Mesenchymal stem cell (in vitro differentiated cells and primary cell): ENCODE data around the gene BYSL. TPM values are rescaled to one million over a fixed set of nuclear protein-coding genes. Genes with fewer than 3 reads are reported as not detected.

Source experiments
- DNase-seq: peaks from one replicate; pipeline ENCODE4 v3.0.0-alpha.2; 2013
- H2AFZ ChIP-seq: one replicate; pipeline ENCODE4 v1.6.1; 2013; ENCODE audit warnings: low read depth, mild to moderate bottlenecking, control low read depth, inconsistent platforms, low read length, moderate library complexity
- H2AK5ac ChIP-seq: 2 replicates; pipeline ENCODE4 v1.6.1; 2013; ENCODE audit warnings: low read length, moderate library complexity, mild to moderate bottlenecking, inconsistent platforms; ENCODE audit not compliant: severe bottlenecking
- H2BK120ac ChIP-seq: one replicate; pipeline ENCODE4 v1.6.1; 2013; ENCODE audit warnings: low read depth, mild to moderate bottlenecking, inconsistent platforms, low read length, moderate library complexity
- H2BK12ac ChIP-seq, 2 experiments: one replicate each; pipeline ENCODE4 v1.6.1; 2013; ENCODE audit warnings: inconsistent platforms in 2 of 2, low read length in 2 of 2, mild to moderate bottlenecking in 2 of 2, moderate library complexity in 2 of 2, control low read depth in 1 of 2
- H2BK15ac ChIP-seq: one replicate; pipeline ENCODE4 v1.6.1; 2013; ENCODE audit warnings: mild to moderate bottlenecking, low read depth, inconsistent platforms; ENCODE audit not compliant: poor library complexity, severe bottlenecking
- H2BK5ac ChIP-seq: 2 replicates; pipeline ENCODE4 v1.6.1; 2013; ENCODE audit warnings: low read depth, mild to moderate bottlenecking, low read length, control low read depth, inconsistent platforms; ENCODE audit not compliant: poor library complexity, severe bottlenecking
- H3K14ac ChIP-seq, 2 experiments: one replicate each; pipeline ENCODE4 v1.6.1; 2013; ENCODE audit warnings: inconsistent platforms in 2 of 2, low read length in 2 of 2, control low read depth in 1 of 2, mild to moderate bottlenecking in 1 of 2, moderate library complexity in 1 of 2
- H3K18ac ChIP-seq, 2 experiments: one replicate each; pipeline ENCODE4 v1.6.1; 2013; ENCODE audit warnings: inconsistent platforms in 2 of 2, low read length in 2 of 2, control low read depth in 1 of 2, low read depth in 1 of 2, mild to moderate bottlenecking in 1 of 2
- H3K23ac ChIP-seq, 2 experiments: one replicate each; pipeline ENCODE4 v1.6.1; 2013; ENCODE audit warnings: inconsistent platforms in 2 of 2, low read length in 2 of 2, mild to moderate bottlenecking in 2 of 2, moderate library complexity in 2 of 2, control low read depth in 1 of 2
- H3K27ac ChIP-seq: 2 replicates; pipeline ENCODE4 v1.5.1; 2013; ENCODE audit warnings: mild to moderate bottlenecking, moderate library complexity, low read length, control low read depth, inconsistent platforms; ENCODE audit not compliant: poor library complexity, severe bottlenecking
- H3K27me3 ChIP-seq, 2 experiments: 2 replicates each; pipeline versions ENCODE4 v1.6.1 to v1.7.0; 2013; ENCODE audit warnings: low read length in 2 of 2, mild to moderate bottlenecking in 2 of 2, moderate library complexity in 2 of 2, control low read depth in 1 of 2, inconsistent platforms in 1 of 2; ENCODE audit not compliant: control insufficient read depth in 1 of 2, insufficient read depth in 1 of 2
- H3K36me3 ChIP-seq, 2 experiments: 2 replicates each; pipeline versions ENCODE4 v1.6.1 to v1.7.0; 2013; ENCODE audit warnings: low read length in 2 of 2, control low read depth in 1 of 2, inconsistent platforms in 1 of 2, low read depth in 1 of 2, mild to moderate bottlenecking in 1 of 2; ENCODE audit not compliant: insufficient read depth in 2 of 2, control insufficient read depth in 1 of 2
- H3K4ac ChIP-seq, 2 experiments: one replicate each; pipeline ENCODE4 v1.6.1; 2013; ENCODE audit warnings: inconsistent platforms in 2 of 2, low read length in 2 of 2, mild to moderate bottlenecking in 2 of 2, moderate library complexity in 2 of 2, control low read depth in 1 of 2, low read depth in 1 of 2
- H3K4me1 ChIP-seq: 2 replicates; pipeline ENCODE4 v1.6.1; 2013; ENCODE audit warnings: low read depth, low read length, control low read depth; ENCODE audit not compliant: control insufficient read depth, insufficient read depth
- H3K4me2 ChIP-seq: 2 replicates; pipeline ENCODE4 v1.6.1; 2013; ENCODE audit warnings: low read length, mild to moderate bottlenecking, inconsistent platforms; ENCODE audit not compliant: poor library complexity, severe bottlenecking
- H3K4me3 ChIP-seq, 2 experiments: 2 replicates each; pipeline versions ENCODE4 v1.5.1 to v1.7.0; 2013; ENCODE audit warnings: low read length in 2 of 2, mild to moderate bottlenecking in 2 of 2, control low read depth in 1 of 2, low read depth in 1 of 2; ENCODE audit not compliant: insufficient read depth in 1 of 2
- H3K79me1 ChIP-seq: replicated peaks from 2 replicates; pipeline ENCODE4 v1.6.1; 2013; ENCODE audit warnings: mild to moderate bottlenecking, control low read depth, low read length, inconsistent platforms; ENCODE audit not compliant: poor library complexity, severe bottlenecking
- H3K9ac ChIP-seq: 2 replicates; pipeline ENCODE4 v1.7.0; 2013; ENCODE audit warnings: mild to moderate bottlenecking, low read length, moderate library complexity
- H3K9me3 ChIP-seq: 2 replicates; pipeline ENCODE4 v1.7.0; 2013; ENCODE audit warnings: mild to moderate bottlenecking, low read length; ENCODE audit not compliant: control insufficient read depth
- H4K8ac ChIP-seq: one replicate; pipeline ENCODE4 v1.6.1; 2013; ENCODE audit warnings: inconsistent platforms, mild to moderate bottlenecking, low read length, moderate library complexity
- H4K91ac ChIP-seq: one replicate; pipeline ENCODE4 v1.6.1; 2013; ENCODE audit warnings: mild to moderate bottlenecking, low read length, inconsistent platforms
- WGBS: methylation state at CpG from one replicate; pipeline ENCODE4 v1.1.7; 2013; ENCODE audit warnings: mixed read lengths; 5-methylcytosine and 5-hydroxymethylcytosine counted together
- polyA plus RNA-seq, 2 experiments: library from polyadenylated mRNA; stranded (reverse); fragments of 200-250 nt; gene quantifications; one replicate each; pipeline ENCODE4 v1.2.3, GENCODE V29; 2013

Gene BYSL, protein sequence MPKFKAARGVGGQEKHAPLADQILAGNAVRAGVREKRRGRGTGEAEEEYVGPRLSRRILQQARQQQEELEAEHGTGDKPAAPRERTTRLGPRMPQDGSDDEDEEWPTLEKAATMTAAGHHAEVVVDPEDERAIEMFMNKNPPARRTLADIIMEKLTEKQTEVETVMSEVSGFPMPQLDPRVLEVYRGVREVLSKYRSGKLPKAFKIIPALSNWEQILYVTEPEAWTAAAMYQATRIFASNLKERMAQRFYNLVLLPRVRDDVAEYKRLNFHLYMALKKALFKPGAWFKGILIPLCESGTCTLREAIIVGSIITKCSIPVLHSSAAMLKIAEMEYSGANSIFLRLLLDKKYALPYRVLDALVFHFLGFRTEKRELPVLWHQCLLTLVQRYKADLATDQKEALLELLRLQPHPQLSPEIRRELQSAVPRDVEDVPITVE
- 11.3 TPM for polyA plus RNA-seq (2013, experiment 1 of 2)
- 11.6 TPM for polyA plus RNA-seq (2013, experiment 2 of 2)

DNA sequence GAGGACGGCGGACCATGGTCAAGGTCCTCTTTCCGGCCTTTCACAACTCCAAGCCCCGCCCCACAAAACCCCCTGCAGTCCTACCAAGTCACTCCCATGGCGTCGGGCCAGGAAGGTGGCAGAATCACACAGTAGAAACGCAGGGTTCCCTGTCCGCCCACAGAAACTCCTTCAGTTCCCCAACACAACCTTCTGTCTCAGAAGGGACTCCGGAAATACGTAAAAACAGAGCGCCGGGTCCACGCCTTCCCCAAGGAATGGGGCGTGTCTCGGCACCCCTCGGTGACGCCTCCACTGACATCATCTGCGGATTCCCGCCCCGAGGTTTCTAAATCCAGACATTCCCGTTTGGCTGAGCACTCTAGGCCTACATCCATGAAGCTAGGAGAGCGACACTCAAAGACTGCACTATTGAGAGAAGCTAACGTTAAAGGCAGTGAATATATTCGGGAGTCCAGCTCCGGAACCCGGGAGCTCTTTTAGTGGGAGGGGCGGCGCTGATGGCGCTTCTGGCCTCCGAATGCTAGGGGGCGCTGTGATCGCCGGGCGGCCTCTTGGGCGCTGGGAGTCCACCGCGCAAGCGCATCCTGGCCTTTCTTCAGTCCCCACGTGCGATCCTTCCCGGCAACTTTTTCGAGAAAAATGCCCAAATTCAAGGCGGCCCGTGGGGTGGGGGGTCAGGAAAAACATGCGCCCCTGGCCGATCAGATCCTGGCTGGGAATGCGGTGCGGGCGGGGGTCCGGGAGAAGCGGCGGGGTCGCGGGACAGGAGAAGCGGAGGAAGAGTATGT, at the start of gene BYSL, which contains the start of gene MED20:
Gene BYSL (plus strand): TSS at position 579 of the 791 bp plus-strand sequence. CDS start 64 bp downstream, at position 643.
Gene MED20 (minus strand): TSS at position 219 of the 791 bp plus-strand sequence. CDS start 121 bp downstream, at position 98.
- no peaks in the 10 kb centered on the region for H3K27me3 ChIP-seq
- peak within 1 kb of the TSS; percentile 94 for H3K9ac ChIP-seq
- H3K27ac ChIP-seq, result peak within 1 kb of the TSS; percentile 100
- H4K8ac ChIP-seq, result peak within 1 kb of the TSS; percentile 97
- peak within 1 kb of the TSS; percentile 92 for H3K4me2 ChIP-seq
- H3K14ac ChIP-seq, result peak within 1 kb of the TSS in 1 of 2 experiments; percentile 96
- H3K23ac ChIP-seq, result peak within 1 kb of the TSS in 1 of 2 experiments; percentile 68
- peak; percentile 97 for DNase-seq
- H2BK120ac ChIP-seq, result no peak within 1 kb of the TSS
- H3K4ac ChIP-seq, result peak within 1 kb of the TSS; percentile 46 to 96
- peak within 1 kb of the TSS; percentile 46 for H2BK5ac ChIP-seq
- H2AK5ac ChIP-seq, result no peak within 1 kb of the TSS
- H2BK12ac ChIP-seq, result no peak within 1 kb of the TSS
- peak within 1 kb of the TSS; percentile 80 to 86 for H3K4me3 ChIP-seq
- peaks cover 11% of the 10 kb centered on the region for H3K4me1 ChIP-seq
- H3K36me3 ChIP-seq, result peaks cover 6 to 21% of the 10 kb centered on the region in 2 experiments
- peak within 1 kb of the TSS; percentile 95 to 98 for H3K18ac ChIP-seq
- H3K79me1 ChIP-seq, result peaks cover 6% of the 10 kb centered on the region
- H2AFZ ChIP-seq, result peak within 1 kb of the TSS; percentile 83
- peak within 1 kb of the TSS; percentile 95 for H2BK15ac ChIP-seq
- H3K9me3 ChIP-seq, result no peaks in the 10 kb centered on the region
- under 1% methylated on average over 55 of the region's 55 CpGs for WGBS
- H4K91ac ChIP-seq, result peak within 1 kb of the TSS; percentile 78

DNA sequence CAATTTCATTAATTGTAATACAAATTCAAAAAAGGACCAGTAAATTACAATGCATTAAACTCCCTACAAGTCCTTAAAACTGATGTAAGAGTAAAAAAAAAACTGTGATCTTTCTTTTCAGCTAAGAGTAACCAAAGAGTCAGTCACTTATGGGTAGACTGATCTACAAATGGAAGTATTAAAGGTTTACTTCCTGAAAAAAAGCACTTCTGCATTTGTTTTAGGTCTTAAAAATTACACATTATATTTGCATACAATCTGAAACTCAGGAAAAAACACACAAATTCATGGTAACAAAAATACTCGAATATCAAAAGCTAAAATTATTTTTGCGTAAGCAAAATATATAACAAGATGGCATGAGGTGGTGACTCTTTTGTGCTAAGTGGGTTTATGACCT, 49.6 kb upstream of the BYSL start:
- Histone ChIP-seq H3K4ac (no peak overlapping the region), H3K9me3 (no peaks in the 10 kb centered on the region), H3K27me3 (no peaks in the 10 kb centered on the region), H3K18ac (no peak overlapping the region), H2BK120ac (no peak overlapping the region), H2BK15ac (no peak overlapping the region), H3K23ac (no peak overlapping the region), H2BK5ac (no peak overlapping the region), H2AK5ac (no peak overlapping the region), H3K4me2 (no peak overlapping the region), H3K36me3 (no peaks in the 10 kb centered on the region), H3K14ac (no peak overlapping the region), H3K9ac (no peak overlapping the region), H3K4me1 (no peaks in the 10 kb centered on the region), H4K91ac (no peak overlapping the region), H2BK12ac (no peak overlapping the region), H3K79me1 (peaks cover 1% of the 10 kb centered on the region), H4K8ac (no peak overlapping the region), H3K4me3 (no peak overlapping the region), H2AFZ (no peak overlapping the region), H3K27ac (no peak overlapping the region)
- no CpG with 5 or more reads among the region's 2 CpGs for WGBS
- DNase-seq, result no peak

DNA sequence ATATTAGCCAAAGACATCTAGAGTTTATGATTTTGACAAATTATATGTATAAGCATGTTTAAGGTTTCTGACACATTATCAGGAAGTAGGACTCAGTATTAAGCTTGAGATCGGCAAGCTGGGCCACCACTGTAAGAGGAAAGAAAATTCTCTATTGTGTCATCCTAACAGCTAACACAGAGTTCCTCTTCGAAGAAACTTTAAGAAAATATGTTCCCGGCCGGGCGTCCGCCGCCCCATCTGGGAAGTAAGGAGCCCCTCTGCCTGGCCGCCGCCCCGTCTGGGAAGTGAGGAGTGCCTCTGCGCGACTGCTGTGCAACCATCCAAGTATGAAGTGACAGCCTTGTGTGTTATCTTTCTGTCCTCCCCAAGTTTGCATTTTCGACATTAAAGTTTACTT, 49.2 kb upstream of the BYSL start:
- H3K27me3 ChIP-seq, result no peaks in the 10 kb centered on the region
- H3K79me1 ChIP-seq, result peaks cover 1% of the 10 kb centered on the region
- no peak overlapping the region for H3K4ac ChIP-seq
- H2AFZ ChIP-seq, result no peak overlapping the region
- no peak overlapping the region for H2BK12ac ChIP-seq
- H3K9ac ChIP-seq, result no peak overlapping the region
- no peak for DNase-seq
- H2AK5ac ChIP-seq, result no peak overlapping the region
- H3K14ac ChIP-seq, result no peak overlapping the region
- H3K23ac ChIP-seq, result no peak overlapping the region
- H3K9me3 ChIP-seq, result no peaks in the 10 kb centered on the region
- no peaks in the 10 kb centered on the region for H3K4me1 ChIP-seq
- no peaks in the 10 kb centered on the region for H3K36me3 ChIP-seq
- no peak overlapping the region for H2BK120ac ChIP-seq
- no peak overlapping the region for H3K27ac ChIP-seq
- H2BK5ac ChIP-seq, result no peak overlapping the region
- H3K4me2 ChIP-seq, result no peak overlapping the region
- no peak overlapping the region for H2BK15ac ChIP-seq
- 96% methylated on average over 12 of the region's 13 CpGs for WGBS
- no peak overlapping the region for H4K91ac ChIP-seq
- H3K4me3 ChIP-seq, result no peak overlapping the region
- H4K8ac ChIP-seq, result no peak overlapping the region
- no peak overlapping the region for H3K18ac ChIP-seq

DNA sequence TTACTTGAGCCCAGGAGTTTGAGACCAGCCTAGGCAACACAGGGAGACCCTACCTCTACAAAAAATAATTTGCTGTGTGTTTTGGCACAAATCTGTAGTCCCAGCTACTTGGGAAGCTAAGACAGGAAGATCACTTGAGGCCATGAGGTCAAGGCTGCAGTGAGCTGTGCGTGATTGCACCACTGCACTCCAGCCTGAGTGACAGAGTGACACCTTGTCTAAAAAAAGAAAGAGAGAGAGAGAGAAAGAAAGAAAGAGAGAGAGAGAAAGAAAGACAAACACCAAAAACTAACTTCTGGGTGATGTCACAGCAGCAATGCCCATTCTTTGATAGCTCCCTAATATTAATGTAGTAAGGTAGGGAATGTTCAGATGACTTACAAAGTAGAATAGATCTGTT, 46.6 kb upstream of the BYSL start:
- Histone ChIP-seq H3K4me1 (peaks cover 7% of the 10 kb centered on the region), H2BK120ac (no peak overlapping the region), H3K4ac (no peak overlapping the region), H3K9ac (no peak overlapping the region), H3K4me3 (no peak overlapping the region), H3K14ac (no peak overlapping the region), H3K79me1 (peaks cover 1% of the 10 kb centered on the region), H2BK15ac (no peak overlapping the region), H4K91ac (no peak overlapping the region), H3K4me2 (no peak overlapping the region), H2AK5ac (no peak overlapping the region), H3K27me3 (no peaks in the 10 kb centered on the region), H3K23ac (no peak overlapping the region), H4K8ac (no peak overlapping the region), H3K9me3 (no peaks in the 10 kb centered on the region), H3K27ac (no peak overlapping the region), H2AFZ (no peak overlapping the region), H3K36me3 (no peaks in the 10 kb centered on the region), H3K18ac (no peak overlapping the region), H2BK5ac (no peak overlapping the region), H2BK12ac (no peak overlapping the region)
- 88% methylated on average over 1 of the region's 1 CpG for WGBS
- no peak for DNase-seq
